GM19324 (cell line): ENCODE data around the gene MBNL2.

Experiments used
- ATAC-seq: cut with Tn5 transposase; IDR thresholded peaks from one replicate; pipeline ENCODE4 v1.9.1; 2021; ENCODE audit warnings: mild to moderate bottlenecking, moderate library complexity; ENCODE audit not compliant: unreplicated experiment, low FRiP score

MBNL2 gene, protein sequence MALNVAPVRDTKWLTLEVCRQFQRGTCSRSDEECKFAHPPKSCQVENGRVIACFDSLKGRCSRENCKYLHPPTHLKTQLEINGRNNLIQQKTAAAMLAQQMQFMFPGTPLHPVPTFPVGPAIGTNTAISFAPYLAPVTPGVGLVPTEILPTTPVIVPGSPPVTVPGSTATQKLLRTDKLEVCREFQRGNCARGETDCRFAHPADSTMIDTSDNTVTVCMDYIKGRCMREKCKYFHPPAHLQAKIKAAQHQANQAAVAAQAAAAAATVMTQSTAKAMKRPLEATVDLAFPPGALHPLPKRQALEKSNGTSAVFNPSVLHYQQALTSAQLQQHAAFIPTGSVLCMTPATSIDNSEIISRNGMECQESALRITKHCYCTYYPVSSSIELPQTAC

DNA sequence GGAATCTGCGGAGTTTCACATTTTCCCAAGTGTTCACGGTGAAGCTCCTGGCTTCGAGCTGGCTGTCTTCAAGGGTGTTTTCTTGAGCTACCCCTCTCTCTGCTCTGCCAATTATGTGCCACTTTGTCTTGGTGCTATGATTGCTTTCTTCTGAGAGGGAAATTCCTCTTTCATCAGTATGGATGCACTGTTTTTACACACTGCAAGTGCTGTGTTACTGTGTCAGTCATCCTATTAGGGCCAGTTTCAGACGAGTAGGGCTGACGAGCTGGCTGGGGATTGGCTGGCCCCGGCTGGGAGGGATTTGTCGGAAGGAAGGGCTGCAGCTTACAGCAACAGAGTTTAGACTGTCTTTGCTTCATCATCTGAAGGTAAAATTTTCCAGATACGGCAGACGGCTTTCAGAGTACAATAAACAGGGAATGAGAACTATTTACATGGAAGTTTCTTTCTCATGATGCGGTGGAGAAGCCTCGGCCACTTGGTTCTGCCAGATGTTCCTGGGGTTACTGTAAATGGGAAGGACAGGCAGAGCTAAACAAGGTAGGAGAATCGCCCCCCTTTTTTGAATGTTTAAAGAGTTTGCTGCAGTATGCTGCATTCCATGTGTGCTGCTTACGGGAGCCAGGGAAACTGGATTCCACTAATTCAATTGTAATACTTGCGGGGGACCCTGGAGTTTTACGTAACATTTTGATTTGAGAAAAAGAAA is at the start of gene MBNL2:
Gene MBNL2 (plus strand): TSS at position 345 of the 712 bp plus-strand sequence. CDS start 53,903 bp downstream, outside the sequence.
- peak; percentile 98 for ATAC-seq

DNA sequence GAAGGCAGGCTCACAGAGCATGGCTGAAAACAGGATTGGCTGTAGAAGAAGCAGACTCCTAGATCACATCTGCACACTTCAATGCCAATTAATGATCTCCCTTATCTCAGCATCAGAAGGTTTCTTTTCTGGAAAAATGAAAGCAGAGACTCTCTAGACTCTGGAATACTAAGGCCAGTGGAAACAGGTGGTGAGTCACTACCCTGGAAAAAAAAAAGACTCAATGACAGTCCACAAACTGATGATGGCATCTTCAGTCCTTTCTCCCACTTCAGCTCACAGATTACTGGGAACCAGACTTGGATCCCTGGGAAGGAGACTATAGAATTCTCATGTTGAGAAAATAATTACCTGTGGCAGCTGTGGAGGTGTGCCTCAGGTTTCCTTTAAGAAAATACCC is 47.5 kb upstream of the MBNL2 start:
- no peak for ATAC-seq

DNA sequence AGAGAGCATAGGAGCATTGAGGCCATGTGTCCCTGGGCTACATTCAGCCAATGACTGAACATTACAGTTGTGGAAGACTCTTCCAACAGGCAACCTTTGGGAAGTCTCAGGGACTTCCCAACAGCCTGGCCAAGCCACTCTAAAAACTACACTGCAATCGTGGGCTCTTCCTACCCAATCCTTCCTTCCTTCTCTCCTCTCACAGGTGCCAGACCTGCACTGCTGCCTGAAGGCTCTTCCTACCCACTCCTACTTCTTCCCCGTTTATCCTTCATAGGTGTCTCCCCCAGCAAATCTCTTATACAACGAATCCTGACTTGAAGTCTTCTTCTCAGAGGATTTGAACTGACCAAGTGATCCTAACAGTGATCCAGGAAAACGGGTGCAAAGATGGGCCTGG is 47.1 kb upstream of the MBNL2 start:
- no peak for ATAC-seq

DNA sequence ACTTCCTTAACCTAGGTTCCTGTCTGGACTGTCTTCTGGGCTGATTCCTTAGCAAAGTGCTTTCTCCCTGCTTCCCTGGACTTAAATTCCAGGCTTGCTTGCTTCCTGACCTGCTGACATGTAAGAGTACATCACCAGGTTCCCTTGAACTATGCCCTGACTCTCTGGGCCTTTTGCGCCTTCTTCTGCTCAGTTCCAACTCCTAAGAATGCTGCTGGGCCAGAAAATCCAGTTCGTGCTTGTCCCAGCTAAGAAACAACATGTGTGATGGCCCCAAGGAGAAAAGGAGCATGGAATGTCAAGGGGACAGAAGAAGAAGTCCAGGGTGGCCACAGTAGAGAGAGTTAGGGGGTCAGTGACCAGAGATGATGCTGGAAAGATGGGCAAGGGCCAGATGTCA is 42.6 kb upstream of the MBNL2 start:
- no peak for ATAC-seq

DNA sequence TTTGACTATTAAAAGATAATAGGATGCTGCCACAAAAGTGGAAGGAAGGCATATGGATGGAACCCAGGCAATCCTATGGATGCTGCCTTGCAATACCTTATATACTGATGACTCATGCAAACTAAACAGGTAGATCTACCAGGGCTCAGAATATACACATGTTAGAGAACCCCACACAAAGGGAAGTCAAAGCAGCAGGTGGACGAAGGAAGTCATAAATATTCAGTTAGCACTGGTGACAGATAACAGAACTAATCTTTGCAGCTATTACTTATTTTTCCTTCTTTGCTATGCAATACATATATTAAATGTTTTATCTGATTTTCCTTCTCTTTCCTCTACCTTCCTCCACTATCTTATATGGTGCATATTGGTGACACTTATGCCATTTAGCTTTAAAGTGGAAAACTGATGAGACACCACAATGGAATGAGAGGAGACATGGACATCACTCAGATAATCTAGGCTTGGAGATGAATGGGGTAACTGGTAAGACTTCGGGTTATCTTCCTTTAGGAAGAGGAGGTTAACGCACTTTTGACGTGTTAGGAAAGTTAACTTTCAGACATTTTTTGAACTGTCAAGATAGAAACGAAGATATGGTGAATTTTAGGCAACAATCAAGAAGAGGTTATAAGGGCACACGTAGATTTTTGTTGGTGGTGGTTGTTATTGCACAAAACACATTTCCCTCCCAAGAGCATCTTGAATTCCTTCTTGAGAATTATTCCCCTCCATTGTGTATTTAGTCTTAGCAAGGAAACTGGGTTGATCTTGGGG is 39.8 kb upstream of the MBNL2 start:
- ATAC-seq = no peak

DNA sequence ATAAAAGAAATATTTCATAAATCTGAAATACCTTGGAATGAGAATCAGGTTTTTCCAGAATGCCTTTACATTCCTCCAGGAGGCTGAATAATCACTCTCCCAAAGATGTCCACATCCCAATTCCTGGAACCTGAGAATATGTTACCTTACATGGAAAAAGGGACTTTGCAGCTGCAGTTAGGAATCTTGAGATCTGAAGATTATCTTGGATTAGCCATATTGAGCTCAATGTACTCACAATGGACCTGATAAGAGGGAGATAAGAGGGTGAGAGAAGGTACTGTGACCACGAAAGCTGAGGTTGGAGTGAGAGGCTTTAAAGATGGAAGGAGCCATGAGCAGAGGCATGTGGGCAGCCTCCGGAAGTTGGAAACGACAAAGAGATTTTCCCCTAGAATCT is 36.8 kb upstream of the MBNL2 start:
- no peak for ATAC-seq

DNA sequence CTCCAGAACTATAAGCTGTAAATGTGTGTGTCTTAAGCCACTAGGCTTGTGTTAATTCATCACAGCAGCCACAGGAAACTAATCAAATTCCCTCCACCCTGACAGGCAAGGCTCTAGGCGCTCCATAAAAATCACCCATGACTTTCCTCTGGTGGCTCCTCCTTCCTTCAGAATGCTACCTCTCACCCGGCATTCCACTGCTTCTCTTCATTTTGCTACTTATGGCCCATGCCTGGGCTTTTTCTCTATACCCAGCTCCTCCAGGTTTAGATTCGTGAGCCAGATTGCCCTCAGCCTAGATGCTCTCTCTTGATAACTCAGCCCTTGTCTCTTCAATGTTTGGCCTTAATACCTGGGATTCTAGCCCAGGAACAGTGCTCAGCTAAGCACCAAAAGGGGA is 36.4 kb upstream of the MBNL2 start:
- no peak for ATAC-seq

DNA sequence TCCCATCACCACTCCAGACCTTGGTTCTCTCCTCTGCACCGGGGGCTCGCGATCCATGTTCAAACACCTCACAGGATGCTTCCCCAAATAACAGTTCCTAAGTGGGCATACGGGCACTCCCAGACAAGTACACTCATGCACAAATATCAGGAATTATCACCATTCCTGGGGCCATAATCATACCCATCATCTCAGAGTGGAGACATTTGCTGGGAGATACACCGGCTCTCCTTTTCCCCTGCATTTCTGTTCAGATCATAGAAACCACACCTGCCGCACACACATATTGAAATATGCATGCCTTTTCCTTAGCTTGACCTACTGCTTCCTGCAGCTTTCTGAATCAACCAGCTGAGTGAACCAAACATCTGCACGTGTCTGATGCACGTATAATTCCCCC is 33.9 kb upstream of the MBNL2 start:
- no peak for ATAC-seq

DNA sequence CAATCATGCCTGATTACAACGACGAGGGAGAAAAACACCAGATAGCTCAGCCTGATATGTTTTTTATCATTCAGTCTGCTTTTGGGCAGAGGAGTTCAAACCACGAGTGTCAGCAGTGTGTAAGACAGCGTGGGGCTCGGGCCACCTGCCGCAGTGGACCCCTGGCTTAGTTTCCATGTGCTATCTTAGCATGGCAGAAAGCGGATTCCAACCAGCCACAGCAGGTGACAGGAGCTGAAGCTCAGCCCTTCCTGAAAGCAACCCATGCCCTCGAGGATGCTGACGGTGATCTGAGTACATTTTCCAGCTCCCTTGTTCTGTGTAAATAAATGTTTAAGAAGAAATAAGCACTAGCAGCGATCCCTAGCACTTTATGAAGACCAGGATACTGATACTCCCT is 32.2 kb upstream of the MBNL2 start:
- no peak for ATAC-seq

DNA sequence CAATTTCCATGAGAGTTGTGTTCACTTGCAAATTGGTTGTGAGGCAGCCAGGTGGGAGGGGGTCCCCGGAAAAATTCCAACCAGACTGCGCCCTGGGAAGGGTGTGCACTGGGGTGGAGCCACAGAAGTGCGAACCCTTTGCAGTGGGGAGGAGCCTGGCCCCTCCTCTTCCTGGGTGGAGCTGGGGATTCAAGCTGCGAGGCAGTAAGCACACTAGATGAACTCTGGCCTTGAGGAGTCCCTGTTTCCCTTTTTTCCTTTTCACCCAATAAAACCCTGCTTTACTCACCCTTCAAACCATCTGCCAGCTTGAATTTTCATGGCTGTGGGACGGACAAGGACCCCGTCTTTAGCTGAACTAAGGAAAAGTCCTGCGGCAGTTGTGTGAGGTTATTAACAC is 31.0 kb upstream of the MBNL2 start:
- no peak for ATAC-seq

DNA sequence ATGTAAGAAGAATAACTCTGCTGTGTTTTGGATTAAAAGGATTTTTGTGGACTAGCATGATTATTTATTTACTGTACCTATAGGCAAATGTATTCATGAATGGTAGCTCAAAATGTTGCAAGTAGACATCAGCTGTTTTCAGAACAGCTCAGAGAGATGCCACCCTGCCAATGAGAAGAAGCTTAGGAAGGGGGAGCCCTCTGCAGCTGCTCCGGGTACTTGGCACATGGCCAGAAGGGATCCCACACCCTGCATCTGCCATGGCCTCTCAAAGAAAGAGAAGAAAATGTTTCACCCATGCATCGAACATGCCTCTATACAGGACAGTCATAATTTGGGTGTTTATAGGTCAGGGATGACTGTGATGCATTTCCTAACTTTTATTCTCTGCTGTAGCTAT is 30.5 kb upstream of the MBNL2 start:
- no peak for ATAC-seq

DNA sequence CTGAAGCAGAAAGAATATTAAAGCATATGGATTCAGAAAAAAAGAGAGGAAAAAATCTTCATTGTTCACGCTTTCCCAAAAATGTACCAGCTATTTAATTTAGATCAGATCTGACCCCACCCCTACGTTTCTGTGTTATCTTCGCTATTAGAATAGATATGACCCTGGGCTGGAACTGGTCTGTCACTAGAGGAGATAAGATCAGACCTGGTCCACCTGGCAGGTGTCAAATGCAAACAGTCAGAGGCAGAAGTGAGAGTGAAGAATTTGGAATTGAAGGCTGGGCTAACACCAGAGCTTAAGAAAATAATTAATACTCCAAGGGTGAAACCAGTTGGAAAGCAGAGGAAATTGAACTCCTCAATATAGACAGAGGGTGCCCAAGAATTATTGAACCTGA is 30.0 kb upstream of the MBNL2 start:
- no peak for ATAC-seq

DNA sequence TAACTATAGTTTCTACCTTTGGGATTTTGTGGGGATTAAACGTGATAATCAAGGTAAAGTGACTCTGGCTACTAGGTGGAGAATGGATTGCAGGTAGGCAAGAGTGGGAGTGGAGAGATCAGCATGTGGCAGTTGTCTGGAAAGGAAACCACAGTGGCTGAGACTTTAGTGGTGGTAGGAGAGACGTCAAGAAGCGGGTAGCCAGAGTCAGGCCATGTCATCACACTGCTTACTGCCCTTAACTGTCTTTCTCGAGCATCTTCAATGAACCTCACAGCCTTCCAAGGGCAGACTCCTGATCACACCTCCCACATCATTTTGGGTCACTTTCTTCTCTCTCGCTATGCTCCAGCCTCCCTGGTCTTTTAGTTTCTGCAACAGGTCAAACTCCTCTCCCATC is 28.6 kb upstream of the MBNL2 start:
- no peak for ATAC-seq

DNA sequence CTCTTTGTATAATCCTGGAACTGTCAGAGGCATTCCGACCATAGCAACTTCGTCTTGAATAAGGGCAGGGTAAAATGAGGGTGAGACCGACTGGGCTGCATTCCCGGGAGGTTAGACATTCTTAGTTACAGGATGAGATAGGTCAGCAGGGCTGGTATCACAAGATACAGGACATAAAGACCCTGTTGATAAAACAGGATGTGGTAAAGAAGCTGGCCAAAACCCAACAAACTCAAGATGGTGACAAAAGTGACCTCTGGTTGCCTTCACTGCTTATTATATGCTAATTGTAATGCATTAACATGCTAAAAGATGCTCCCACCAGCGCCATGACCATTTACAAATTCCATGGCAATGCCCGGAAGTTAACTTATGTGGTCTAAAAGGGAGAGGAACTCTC is 27.7 kb upstream of the MBNL2 start:
- ATAC-seq = no peak

DNA sequence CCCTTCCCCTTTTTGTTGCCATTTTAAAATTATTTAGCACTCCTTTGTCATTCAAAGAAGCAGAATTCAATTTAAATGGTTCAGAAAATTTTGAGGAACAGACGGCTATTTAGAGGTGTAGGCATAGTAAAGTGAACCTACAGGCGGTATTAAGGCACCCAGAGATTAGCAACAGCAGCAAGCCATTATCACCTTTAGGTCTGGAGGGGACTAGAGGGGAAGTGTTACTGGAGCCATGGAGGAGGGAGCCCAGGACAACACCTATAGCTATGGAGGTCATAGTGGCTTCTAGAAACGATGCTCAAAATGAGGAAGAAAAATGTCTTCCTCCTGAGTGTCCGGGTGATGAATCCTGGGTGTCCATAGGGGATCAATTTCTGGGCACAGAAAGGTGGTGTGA is 25.8 kb upstream of the MBNL2 start:
- no peak for ATAC-seq

DNA sequence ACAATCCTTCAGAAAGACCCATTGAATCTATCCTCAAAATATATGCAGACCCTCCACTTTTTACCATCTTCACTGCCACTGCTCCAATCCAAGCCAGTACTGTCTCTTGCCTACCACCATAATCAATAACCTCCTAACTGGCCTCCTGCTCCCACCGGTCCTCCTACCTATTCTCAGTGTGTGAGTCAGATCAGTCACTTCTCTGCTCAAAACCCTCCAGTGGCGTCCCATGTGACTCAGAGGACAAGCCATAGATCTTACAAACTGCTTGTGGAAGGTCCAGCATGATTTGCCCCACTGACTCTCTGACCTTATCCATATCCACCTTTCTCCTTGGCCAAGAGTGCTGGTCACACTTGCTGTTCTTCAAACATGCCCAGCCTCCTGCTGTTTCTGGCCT is 23.4 kb upstream of the MBNL2 start:
- ATAC-seq = no peak

DNA sequence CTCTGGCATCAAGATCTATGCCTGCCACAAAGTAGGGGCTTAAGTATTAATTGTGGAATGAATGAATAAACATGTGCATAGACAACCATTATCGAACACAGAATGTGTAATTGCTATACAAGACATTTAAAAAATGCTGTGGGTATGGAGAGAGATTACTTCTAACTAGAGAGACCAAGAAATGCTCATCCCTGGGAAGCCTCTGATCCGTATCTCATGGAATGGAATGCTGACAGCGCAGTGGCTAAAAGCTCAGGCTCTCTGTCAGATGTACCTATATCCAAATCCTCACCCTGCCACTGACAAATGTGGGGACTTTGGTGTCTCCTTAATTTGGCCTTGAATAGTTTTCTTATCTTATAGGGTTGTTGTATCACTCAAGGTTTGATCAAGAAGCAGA is 22.7 kb upstream of the MBNL2 start:
- ATAC-seq = no peak

DNA sequence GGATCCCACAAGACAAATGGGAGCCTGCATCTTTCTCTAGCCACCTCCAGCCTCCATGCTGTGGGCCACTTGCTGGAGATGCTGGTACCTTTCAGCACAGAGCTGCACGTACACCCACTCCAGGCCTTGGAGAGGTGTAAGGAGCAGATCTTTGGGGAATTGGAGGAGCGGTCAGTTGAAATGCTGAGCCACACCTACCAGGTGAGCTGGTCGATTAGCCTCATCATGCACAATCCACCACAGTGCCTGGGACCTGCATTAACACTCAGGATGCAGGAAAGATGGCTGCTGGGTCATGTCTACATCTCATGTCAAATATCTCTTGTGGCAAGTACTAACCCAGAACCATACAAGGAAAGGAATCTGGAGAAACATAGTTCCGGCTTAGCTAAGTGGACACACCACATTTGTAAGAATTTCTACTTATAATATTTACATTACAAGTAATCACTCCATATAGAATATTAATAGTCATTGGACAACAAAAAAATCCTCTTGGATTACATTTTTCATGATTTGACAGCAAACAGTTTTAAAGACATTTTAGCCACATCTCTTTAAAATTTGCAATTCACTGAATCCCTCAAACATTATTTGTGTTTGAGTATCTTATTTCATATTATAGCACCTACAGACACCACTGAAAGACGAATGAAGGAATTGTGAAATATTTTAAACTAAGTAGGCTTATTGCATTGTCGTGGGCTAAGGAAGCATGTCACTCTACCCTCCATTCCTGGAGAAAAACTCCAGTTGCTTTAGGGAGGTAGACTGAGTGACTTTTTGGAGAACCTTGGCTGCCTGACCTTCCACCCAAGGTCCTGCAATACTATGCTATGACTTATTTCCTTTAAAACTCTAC is 21.8 kb upstream of the MBNL2 start:
- no peak for ATAC-seq

DNA sequence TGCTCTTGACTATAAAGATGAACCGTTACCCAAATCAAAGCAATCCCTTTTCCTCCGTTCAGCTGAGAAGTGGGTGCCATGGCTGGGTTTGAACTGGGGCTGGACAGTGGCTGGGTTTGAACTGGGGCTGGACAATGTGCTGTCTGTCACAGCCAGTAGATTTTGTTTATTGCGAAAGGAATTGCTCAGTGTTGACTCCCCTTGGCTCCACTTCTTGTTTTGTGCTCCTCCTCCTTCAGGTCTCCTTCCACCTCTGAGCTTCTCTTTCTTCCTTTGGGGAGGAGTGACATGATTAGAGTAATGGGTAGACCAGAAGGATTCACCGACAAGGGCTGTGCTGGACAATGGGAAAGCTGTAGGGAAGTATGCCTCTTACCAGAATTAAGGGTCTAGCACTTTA is 19.4 kb upstream of the MBNL2 start:
- no peak for ATAC-seq

DNA sequence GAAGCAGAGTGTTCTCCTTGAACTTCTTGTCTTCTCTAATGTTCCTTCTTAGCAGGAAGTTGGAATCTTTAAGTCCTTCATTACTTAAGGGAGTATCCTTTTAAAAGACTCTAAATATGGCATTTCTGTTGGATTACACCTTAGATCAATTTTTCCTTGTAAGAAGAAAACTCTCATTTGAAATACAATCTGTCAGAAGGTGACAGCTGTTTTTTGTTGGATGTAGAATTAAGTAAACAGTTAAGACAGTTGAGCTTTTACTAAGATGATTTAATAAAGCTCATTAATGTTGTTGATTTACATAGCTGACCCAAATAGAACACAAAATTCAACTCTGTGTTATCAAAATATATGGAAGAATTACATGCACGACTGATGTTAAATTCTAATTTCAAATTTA is 16.7 kb upstream of the MBNL2 start:
- ATAC-seq = no peak
